ENCODE results near the gene SH3PXD2B. TPM values are rescaled to one million over a fixed set of nuclear protein-coding genes. Genes with fewer than 3 reads are reported as not detected.

SH3PXD2B gene
- total RNA-seq, 2 experiments from 2014 or later, result 0.10 TPM; not detected in 1

- H4K20me1 ChIP-seq (ENCODE audit: insufficient read depth, low read length), result no peaks in the 10 kb centered on the region
- H3K36me3 ChIP-seq (ENCODE audit: insufficient read depth, low read length), result no peaks in the 10 kb centered on the region
- H3K4me1 ChIP-seq (ENCODE audit: insufficient read depth, low read length, poor library complexity, severe bottlenecking), result no peaks in the 10 kb centered on the region
- H3K9me3 ChIP-seq (ENCODE audit: low read length), result no peaks in the 10 kb centered on the region
- H2AFZ ChIP-seq (ENCODE audit: low read length), result no peak overlapping the region
- CTCF ChIA-PET (ENCODE audit: unreplicated experiment), result no interaction called here
- H3K27ac ChIP-seq (ENCODE audit: low read depth, low read length, poor library complexity, severe bottlenecking), result no peak overlapping the region
- H3K4me3 ChIP-seq (ENCODE audit: low read depth, low read length, poor library complexity, severe bottlenecking), result no peak overlapping the region
- no peaks in the 10 kb centered on the region for H3K79me2 ChIP-seq (ENCODE audit: insufficient read depth, low read depth, low read length)
- no TSS peak for BruUV-seq (replicated peaks)
- H3K9me2 ChIP-seq (ENCODE audit: insufficient read depth, low read length), result no peaks in the 10 kb centered on the region
- DNase-seq (ENCODE audit: low spot score), result no peak
- POLR2A ChIA-PET, result no interaction called here
- TF ChIP-seq EZH2phosphoT487 (IDR thresholded peaks at IDR 0.05; ENCODE audit: borderline replicate concordance, low read depth, low read length), result no peak
- no peak overlapping the region for H3K4me2 ChIP-seq (ENCODE audit: low read length)
- intact Hi-C loops (cut with micrococcal nuclease; ENCODE audit: unreplicated experiment), result no loop called here
Measured at GRCh38 chr5:172404746-172405145, 49.6 kb downstream of the SH3PXD2B start.

- no peaks in the 10 kb centered on the region for H4K20me1 ChIP-seq (ENCODE audit: insufficient read depth, low read length)
- no peak overlapping the region for H3K27ac ChIP-seq (ENCODE audit: low read depth, low read length, poor library complexity, severe bottlenecking)
- H3K9me2 ChIP-seq (ENCODE audit: insufficient read depth, low read length), result no peaks in the 10 kb centered on the region
- H3K4me2 ChIP-seq (ENCODE audit: low read length), result no peak overlapping the region
- no peaks in the 10 kb centered on the region for H3K79me2 ChIP-seq (ENCODE audit: insufficient read depth, low read depth, low read length)
- no peaks in the 10 kb centered on the region for H3K4me1 ChIP-seq (ENCODE audit: insufficient read depth, low read length, poor library complexity, severe bottlenecking)
- CTCF ChIA-PET (ENCODE audit: unreplicated experiment), result no interaction called here
- no peak overlapping the region for H2AFZ ChIP-seq (ENCODE audit: low read length)
- no peak for DNase-seq (ENCODE audit: low spot score)
- BruUV-seq (replicated peaks), result no TSS peak
- TF ChIP-seq CTCF (conservative IDR thresholded peaks at IDR 0.05; ENCODE audit: low read length) (no peak), EZH2phosphoT487 (IDR thresholded peaks at IDR 0.05; ENCODE audit: borderline replicate concordance, low read depth, low read length) (no peak)
- intact Hi-C loops (cut with micrococcal nuclease; ENCODE audit: unreplicated experiment), result no loop called here
- H3K9me3 ChIP-seq (ENCODE audit: low read length), result no peaks in the 10 kb centered on the region
- no peak overlapping the region for H3K4me3 ChIP-seq (ENCODE audit: low read depth, low read length, poor library complexity, severe bottlenecking)
- no peaks in the 10 kb centered on the region for H3K36me3 ChIP-seq (ENCODE audit: insufficient read depth, low read length)
- POLR2A ChIA-PET, result no interaction called here
Measured at GRCh38 chr5:172403817-172404216, 50.5 kb downstream of the SH3PXD2B start.

GRCh38 chr5:172403189-172403796 is 51.0 kb downstream of the SH3PXD2B start:
- no peak for TF ChIP-seq EZH2phosphoT487 (IDR thresholded peaks at IDR 0.05; ENCODE audit: borderline replicate concordance, low read depth, low read length)
- no peak for TF ChIP-seq CTCF (conservative IDR thresholded peaks at IDR 0.05; ENCODE audit: low read length)
- CTCF ChIA-PET (ENCODE audit: unreplicated experiment), result no interaction called here
- no peak for DNase-seq (ENCODE audit: low spot score)
- Histone ChIP-seq H3K4me2 (ENCODE audit: low read length) (no peak overlapping the region), H3K4me3 (ENCODE audit: low read depth, low read length, poor library complexity, severe bottlenecking) (no peak overlapping the region), H3K9me3 (ENCODE audit: low read length) (no peaks in the 10 kb centered on the region), H3K79me2 (ENCODE audit: insufficient read depth, low read depth, low read length) (no peaks in the 10 kb centered on the region), H3K9me2 (ENCODE audit: insufficient read depth, low read length) (no peaks in the 10 kb centered on the region), H2AFZ (ENCODE audit: low read length) (no peak overlapping the region), H3K36me3 (ENCODE audit: insufficient read depth, low read length) (no peaks in the 10 kb centered on the region), H3K4me1 (ENCODE audit: insufficient read depth, low read length, poor library complexity, severe bottlenecking) (no peaks in the 10 kb centered on the region), H3K27ac (ENCODE audit: low read depth, low read length, poor library complexity, severe bottlenecking) (no peak overlapping the region), H4K20me1 (ENCODE audit: insufficient read depth, low read length) (no peaks in the 10 kb centered on the region)
- BruUV-seq (replicated peaks), result no TSS peak
- intact Hi-C loops (cut with micrococcal nuclease; ENCODE audit: unreplicated experiment), result no loop called here
- POLR2A ChIA-PET, result no interaction called here
